Astrocyte of the spinal cord (primary cell): ENCODE results near the gene GYS1.
A peak's percentile ranks its signal among the peaks of the same experiment; 100 is the strongest.

Experiments
- DNase-seq: peaks from one replicate; pipeline ENCODE4 v3.0.0; 2011; ENCODE audit warnings: low read depth, low spot score
- H3K4me3 ChIP-seq: 2 replicates; pipeline ENCODE4 v1.5.1; 2011; ENCODE audit warnings: low read depth, mild to moderate bottlenecking, low read length, moderate library complexity
- CTCF ChIP-seq: IDR thresholded peaks from 2 replicates; pipeline ENCODE4 v1.5.1; 2012; ENCODE audit warnings: low read depth, mild to moderate bottlenecking, low read length, inconsistent platforms
- in situ Hi-C: cut with HindIII; loops from 2 replicates; pipeline ENCODE4 v1.10.0; 2017; ENCODE audit warnings: low sequenced_read_pairs

Gene GYS1

GRCh38 chr19:48968179-48968661 lies 24.9 kb downstream of the GYS1 start:
- TF ChIP-seq CTCF, result no peak
- in situ Hi-C loops, result no loop called here
- DNase-seq, result no peak
- H3K4me3 ChIP-seq, result no peak overlapping the region

GRCh38 chr19:48967346-48968178 lies 25.5 kb downstream of the GYS1 start:
- H3K4me3 ChIP-seq, result no peak overlapping the region
- in situ Hi-C loops, result no loop called here

GRCh38 chr19:48966541-48967345 lies 26.4 kb downstream of the GYS1 start:
- in situ Hi-C loops, result no loop called here
- peak overlapping the region; percentile 92 for H3K4me3 ChIP-seq
- no peak for DNase-seq
- TF ChIP-seq CTCF, result no peak

More at GRCh38 chr19:48967346-48968178, 25.5 kb downstream of the GYS1 start:
- DNase-seq, result no peak
- no peak for TF ChIP-seq CTCF

- peak; percentile 87 for DNase-seq
- no peak for TF ChIP-seq CTCF
- H3K4me3 ChIP-seq, result peak overlapping the region; percentile 92
- in situ Hi-C loops, result no loop called here
Measured at GRCh38 chr19:48965806-48966540, 27.1 kb downstream of the GYS1 start.

GRCh38 chr19:48965040-48965805 lies 27.9 kb downstream of the GYS1 start, which contains the start of gene FTL:
TSS of gene FTL (plus strand) at chr19:48965309. CDS start at chr19:48965508, 199 bp downstream.
- peak; percentile 95 for DNase-seq
- H3K4me3 ChIP-seq, result peak within 1 kb of the TSS; percentile 92
- in situ Hi-C loops, result no loop called here
- no peak for TF ChIP-seq CTCF
